GM18951 (cell line): Measurements from ENCODE around the gene INPP5A.

Source experiments
- POLR2A ChIP-seq: IDR thresholded peaks from 4 replicates; pipeline ENCODE4 v1.6.1; 2011; ENCODE audit warnings: mild to moderate bottlenecking; ENCODE audit not compliant: insufficient read length, insufficient read depth; ENCODE audit errors: extremely low read depth
- in situ Hi-C: fragments of 300-500 bp; cut with MboI; formaldehyde crosslinking; loops from one replicate; pipeline ENCODE4 v1.12.0; 2022; ENCODE audit warnings: low sequenced_read_pairs, mixed read lengths, inconsistent platforms; ENCODE audit not compliant: unreplicated experiment

The INPP5A gene

GRCh38 chr10:132746386-132746785, 208.8 kb downstream of the INPP5A start:
- TF ChIP-seq POLR2A, result no peak
- in situ Hi-C loops, result no loop called here

GRCh38 chr10:132746801-132747625, 209.4 kb downstream of the INPP5A start:
- TF ChIP-seq POLR2A, result no peak
- in situ Hi-C loops, result no loop called here

GRCh38 chr10:132748135-132748534, 210.5 kb downstream of the INPP5A start:
- no peak for TF ChIP-seq POLR2A
- in situ Hi-C loops, result no loop called here

GRCh38 chr10:132748545-132749370, 211.2 kb downstream of the INPP5A start:
- in situ Hi-C loops, result no loop called here
- no peak for TF ChIP-seq POLR2A

- in situ Hi-C loops, result no loop called here
- no peak for TF ChIP-seq POLR2A
Observed at GRCh38 chr10:132749371-132749795, 211.8 kb downstream of the INPP5A start.

GRCh38 chr10:132750936-132751335, 213.3 kb downstream of the INPP5A start:
- in situ Hi-C loops, result no loop called here
- no peak for TF ChIP-seq POLR2A

GRCh38 chr10:132752378-132752777, 214.8 kb downstream of the INPP5A start:
- in situ Hi-C loops, result no loop called here
- TF ChIP-seq POLR2A, result no peak

- in situ Hi-C loops, result no loop called here
- no peak for TF ChIP-seq POLR2A
Observed at GRCh38 chr10:132752961-132753360, 215.4 kb downstream of the INPP5A start.

GRCh38 chr10:132753596-132753995, 216.0 kb downstream of the INPP5A start:
- in situ Hi-C loops, result no loop called here

GRCh38 chr10:132754071-132754470, 216.5 kb downstream of the INPP5A start:
- in situ Hi-C loops, result no loop called here
- no peak for TF ChIP-seq POLR2A

More at GRCh38 chr10:132753596-132753995, 216.0 kb downstream of the INPP5A start:
- no peak for TF ChIP-seq POLR2A

GRCh38 chr10:132755166-132755711, 217.7 kb downstream of the INPP5A start:
- in situ Hi-C loops, result no loop called here
- no peak for TF ChIP-seq POLR2A

GRCh38 chr10:132756591-132756990, 219.0 kb downstream of the INPP5A start:
- no peak for TF ChIP-seq POLR2A

GRCh38 chr10:132757171-132757570, 219.6 kb downstream of the INPP5A start:
- in situ Hi-C loops, result no loop called here

More at GRCh38 chr10:132756591-132756990, 219.0 kb downstream of the INPP5A start:
- in situ Hi-C loops, result no loop called here

More at GRCh38 chr10:132757171-132757570, 219.6 kb downstream of the INPP5A start:
- TF ChIP-seq POLR2A, result no peak
